Mesothelial cell of epicardium (in vitro differentiated cells): Measurements from ENCODE around the gene ANKRD11. TPM values are rescaled to one million over a fixed set of nuclear protein-coding genes. Genes with fewer than 3 reads are reported as not detected.

ENCODE experiments used
- DNase-seq, 2 experiments: peaks; one replicate each; pipeline ENCODE4 v3.0.0; 2021; ENCODE audit warnings: low spot score in 2 of 2; ENCODE audit not compliant: unreplicated experiment in 2 of 2
- H3K27ac Mint-ChIP-seq: 2 replicates; pipeline ENCODE4 v1.8.0; 2021; ENCODE audit warnings: mixed read lengths
- H3K27me3 Mint-ChIP-seq: 2 replicates; pipeline ENCODE4 v1.8.0; 2021; ENCODE audit warnings: low read depth, mixed read lengths
- H3K36me3 Mint-ChIP-seq: 2 replicates; pipeline ENCODE4 v1.8.0; 2021; ENCODE audit warnings: mixed read lengths
- H3K4me1 Mint-ChIP-seq: 2 replicates; pipeline ENCODE4 v1.8.0; 2021; ENCODE audit warnings: mixed read lengths
- H3K4me3 Mint-ChIP-seq: 2 replicates; pipeline ENCODE4 v1.8.0; 2021; ENCODE audit warnings: mild to moderate bottlenecking, moderate library complexity, mixed read lengths
- H3K9me3 Mint-ChIP-seq: 2 replicates; pipeline ENCODE4 v1.8.0; 2021; ENCODE audit warnings: mixed read lengths
- total RNA-seq: library from RNA; stranded (reverse); gene quantifications from 3 replicates; pipeline ENCODE4 v1.2.1, GENCODE V29; 2021
- TF ChIP-seq, protein P1 (sequence below): fragments of 200-600 bp; sonication (generic); IDR thresholded peaks from one replicate; pipeline ENCODE4 v1.5.0; 2021; ENCODE audit warnings: antibody characterized with exemption; ENCODE audit not compliant: unreplicated experiment

Gene ANKRD11
- total RNA-seq, 1 donor from 2014 or later = 247 TPM

DNA sequence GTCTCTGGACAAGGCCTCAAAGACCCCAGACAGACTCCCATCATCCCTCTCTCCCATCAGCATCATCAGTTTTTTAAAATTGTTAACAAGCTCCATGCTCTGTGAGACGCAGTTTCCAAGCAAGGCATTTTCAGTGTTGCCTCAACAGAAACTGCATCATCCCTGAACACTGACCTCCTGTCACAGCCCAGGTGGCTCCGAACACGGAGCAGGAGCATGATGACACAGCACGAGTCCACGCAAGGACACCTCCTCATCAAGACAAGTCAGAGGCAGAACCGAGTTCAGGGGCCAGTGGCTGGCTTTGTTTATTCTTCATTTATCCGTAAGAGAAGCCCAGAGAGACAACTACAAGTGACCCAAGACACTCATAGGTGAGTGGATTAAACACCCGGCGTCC is 91.4 kb downstream of the ANKRD11 start:
- TF ChIP-seq, protein P1, sequence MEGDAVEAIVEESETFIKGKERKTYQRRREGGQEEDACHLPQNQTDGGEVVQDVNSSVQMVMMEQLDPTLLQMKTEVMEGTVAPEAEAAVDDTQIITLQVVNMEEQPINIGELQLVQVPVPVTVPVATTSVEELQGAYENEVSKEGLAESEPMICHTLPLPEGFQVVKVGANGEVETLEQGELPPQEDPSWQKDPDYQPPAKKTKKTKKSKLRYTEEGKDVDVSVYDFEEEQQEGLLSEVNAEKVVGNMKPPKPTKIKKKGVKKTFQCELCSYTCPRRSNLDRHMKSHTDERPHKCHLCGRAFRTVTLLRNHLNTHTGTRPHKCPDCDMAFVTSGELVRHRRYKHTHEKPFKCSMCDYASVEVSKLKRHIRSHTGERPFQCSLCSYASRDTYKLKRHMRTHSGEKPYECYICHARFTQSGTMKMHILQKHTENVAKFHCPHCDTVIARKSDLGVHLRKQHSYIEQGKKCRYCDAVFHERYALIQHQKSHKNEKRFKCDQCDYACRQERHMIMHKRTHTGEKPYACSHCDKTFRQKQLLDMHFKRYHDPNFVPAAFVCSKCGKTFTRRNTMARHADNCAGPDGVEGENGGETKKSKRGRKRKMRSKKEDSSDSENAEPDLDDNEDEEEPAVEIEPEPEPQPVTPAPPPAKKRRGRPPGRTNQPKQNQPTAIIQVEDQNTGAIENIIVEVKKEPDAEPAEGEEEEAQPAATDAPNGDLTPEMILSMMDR = no peak
- Mint-ChIP-seq H3K9me3 (no peaks in the 10 kb centered on the region), H3K36me3 (no peaks in the 10 kb centered on the region), H3K4me3 (no peak overlapping the region), H3K27ac (peak overlapping the region; percentile 89), H3K27me3 (no peaks in the 10 kb centered on the region), H3K4me1 (peaks cover 56% of the 10 kb centered on the region)
- no peak for DNase-seq

GRCh38 chr16:89397331-89397861 is 93.0 kb downstream of the ANKRD11 start:
- Mint-ChIP-seq H3K27me3 (no peaks in the 10 kb centered on the region), H3K9me3 (no peaks in the 10 kb centered on the region), H3K36me3 (no peaks in the 10 kb centered on the region), H3K4me1 (peaks cover 52% of the 10 kb centered on the region), H3K27ac (no peak overlapping the region), H3K4me3 (no peak overlapping the region)
- no peak for DNase-seq
- TF ChIP-seq, protein P1 = no peak

DNA sequence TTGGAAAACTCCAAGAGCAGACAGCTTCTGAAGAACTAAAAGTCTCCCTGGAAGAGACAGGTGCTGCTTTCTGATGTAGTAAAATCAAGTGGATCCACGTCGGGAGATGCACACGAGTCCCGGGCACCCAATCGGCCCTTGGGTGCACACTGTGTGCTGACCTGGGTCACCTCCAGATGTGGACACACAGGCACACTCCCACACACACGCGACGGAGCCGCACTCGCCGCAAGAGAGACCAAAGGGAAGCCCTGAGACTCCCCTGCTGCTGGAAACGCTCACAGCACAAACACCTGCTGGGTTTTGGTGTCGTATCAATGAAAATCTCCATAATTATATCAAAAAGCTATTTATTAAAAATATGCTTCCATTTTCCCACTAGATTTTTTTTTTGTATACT is 94.2 kb downstream of the ANKRD11 start:
- Mint-ChIP-seq H3K27ac (no peak overlapping the region), H3K36me3 (no peaks in the 10 kb centered on the region), H3K4me1 (peaks cover 45% of the 10 kb centered on the region), H3K9me3 (no peaks in the 10 kb centered on the region), H3K27me3 (no peaks in the 10 kb centered on the region), H3K4me3 (no peak overlapping the region)
- TF ChIP-seq, protein P1 = no peak
- DNase-seq = no peak

- Mint-ChIP-seq H3K4me1 (peaks cover 40% of the 10 kb centered on the region), H3K36me3 (no peaks in the 10 kb centered on the region), H3K9me3 (no peaks in the 10 kb centered on the region), H3K27me3 (no peaks in the 10 kb centered on the region), H3K4me3 (no peak overlapping the region), H3K27ac (peak overlapping the region; percentile 89)
- TF ChIP-seq, protein P1 = no peak
- peak in 1 of 2 experiments; percentile 76 for DNase-seq
Observed at GRCh38 chr16:89395150-89396142, 94.9 kb downstream of the ANKRD11 start.

- Mint-ChIP-seq H3K36me3 (peaks cover 4% of the 10 kb centered on the region), H3K27ac (peak overlapping the region; percentile 2), H3K4me1 (peaks cover 39% of the 10 kb centered on the region), H3K4me3 (no peak overlapping the region), H3K9me3 (no peaks in the 10 kb centered on the region), H3K27me3 (no peaks in the 10 kb centered on the region)
- DNase-seq = no peak
- TF ChIP-seq, protein P1 = no peak
Observed at GRCh38 chr16:89393738-89394406, 96.5 kb downstream of the ANKRD11 start.
